Inflammatory macrophage (primary cell): ENCODE results near the gene PEAR1.
A peak's percentile ranks its signal among the peaks of the same experiment; 100 is the strongest.

Experiments
- DNase-seq, 2 donors: peaks; one replicate each; pipeline ENCODE4 v3.0.0-alpha.2; 2020 to 2022

PEAR1 gene

DNA sequence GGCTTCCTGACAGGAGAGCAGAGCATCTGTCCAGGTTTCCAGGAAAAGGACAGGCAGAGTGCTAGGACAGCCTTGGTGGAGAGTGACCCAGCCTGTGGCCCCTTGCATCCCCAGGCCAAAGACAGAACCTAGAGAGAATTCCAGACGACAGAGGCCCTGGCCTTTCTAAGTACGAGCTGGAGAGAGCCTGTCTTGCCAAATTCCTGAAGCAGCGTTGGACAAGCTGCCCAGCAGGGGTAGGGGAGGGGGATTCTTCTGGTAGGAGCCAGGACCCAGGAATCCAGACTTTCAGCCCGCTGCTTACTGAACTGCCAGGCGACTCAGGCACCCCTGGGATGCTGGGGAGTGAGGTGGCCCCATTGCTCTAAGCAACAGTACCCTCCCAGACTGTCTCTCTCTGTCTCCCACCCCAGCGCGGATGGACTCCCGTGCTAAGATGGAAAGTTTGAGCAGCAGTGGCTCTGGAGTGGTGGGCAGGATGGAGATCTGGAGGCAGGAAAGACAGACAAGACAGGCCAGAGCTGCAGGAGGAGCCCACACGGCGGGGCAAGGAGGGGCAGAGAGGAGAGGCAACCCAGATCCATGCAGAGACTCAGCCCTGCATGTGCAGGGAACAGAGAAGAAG is 8.8 kb upstream of the PEAR1 start:
- no peak for DNase-seq

DNA sequence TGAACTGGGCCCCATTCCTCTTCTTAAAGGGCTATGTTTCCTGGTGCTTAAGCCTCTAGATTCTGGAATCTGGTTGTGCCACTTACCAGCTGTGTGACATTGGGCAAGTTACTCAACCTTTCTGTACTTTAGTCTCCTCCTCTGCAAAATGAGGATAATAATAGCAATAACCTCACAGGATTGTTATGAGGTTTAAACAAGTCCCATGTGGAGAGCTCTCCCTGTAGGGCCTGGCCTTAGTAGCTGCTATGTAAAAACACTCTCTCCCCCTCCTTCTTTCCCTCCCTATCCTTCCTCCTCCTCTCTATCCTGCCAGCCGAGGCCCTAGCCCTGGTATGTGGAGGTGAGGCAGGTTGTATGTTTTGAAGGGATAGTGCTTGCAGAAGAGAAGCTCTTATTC is 8.2 kb upstream of the PEAR1 start:
- DNase-seq = no peak

DNA sequence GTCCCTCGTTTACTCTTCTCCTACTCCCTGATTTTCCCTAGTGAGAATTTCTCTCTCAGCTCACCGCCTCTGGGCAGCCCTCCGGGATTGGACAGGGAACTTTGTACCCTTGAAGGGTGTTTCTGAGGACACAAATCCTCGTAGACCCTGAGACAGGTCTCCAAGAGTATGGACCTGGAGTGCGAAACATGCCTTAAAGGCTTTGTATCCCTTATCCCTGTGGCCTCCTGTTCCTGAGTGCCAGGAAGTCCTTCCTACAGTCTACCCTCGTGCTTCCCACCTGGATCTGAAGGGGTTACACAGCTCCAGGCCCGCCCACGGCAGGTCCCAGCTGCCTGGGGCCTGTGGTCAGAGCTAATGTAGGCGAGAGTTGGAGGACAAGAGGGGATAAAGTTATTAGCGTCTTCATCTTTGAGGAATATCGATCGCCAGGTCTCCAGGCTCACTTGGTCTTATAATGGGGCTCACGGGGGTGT is 7.6 kb upstream of the PEAR1 start:
- DNase-seq = no peak

DNA sequence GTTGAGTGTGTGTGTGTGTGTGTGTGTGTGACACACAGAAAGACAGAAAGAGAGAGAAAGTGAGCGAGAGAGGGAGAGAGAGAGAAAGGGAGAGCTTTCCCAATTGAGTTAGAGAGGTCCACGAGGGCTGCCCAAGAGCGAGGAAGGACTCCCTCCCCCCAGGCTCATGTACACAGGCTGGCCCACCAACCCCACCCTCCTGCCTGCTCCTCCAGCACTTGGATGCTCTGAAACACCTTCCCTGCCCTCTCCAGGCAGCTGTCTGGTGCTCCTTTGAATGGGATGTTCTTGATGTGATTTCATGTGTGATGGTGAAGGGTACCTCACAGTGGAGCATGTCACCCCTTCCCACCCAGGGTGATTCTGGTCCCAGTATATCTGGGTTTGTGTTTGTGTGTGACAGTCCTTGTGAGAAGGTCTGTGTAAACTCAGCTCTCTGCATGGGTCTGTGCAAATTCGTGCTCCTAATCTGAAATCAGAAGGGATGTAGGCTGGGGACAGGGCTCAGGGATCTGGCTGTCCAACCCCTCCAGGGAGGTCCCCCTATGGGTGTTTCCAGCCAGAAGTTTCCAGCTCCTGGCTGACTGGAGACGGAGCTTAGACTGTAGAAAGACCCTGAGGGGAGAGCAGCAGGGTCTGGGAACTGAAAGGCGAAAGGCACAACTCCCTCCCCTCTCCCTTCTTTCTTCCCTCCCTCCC is 6.8 kb upstream of the PEAR1 start:
- DNase-seq = no peak

DNA sequence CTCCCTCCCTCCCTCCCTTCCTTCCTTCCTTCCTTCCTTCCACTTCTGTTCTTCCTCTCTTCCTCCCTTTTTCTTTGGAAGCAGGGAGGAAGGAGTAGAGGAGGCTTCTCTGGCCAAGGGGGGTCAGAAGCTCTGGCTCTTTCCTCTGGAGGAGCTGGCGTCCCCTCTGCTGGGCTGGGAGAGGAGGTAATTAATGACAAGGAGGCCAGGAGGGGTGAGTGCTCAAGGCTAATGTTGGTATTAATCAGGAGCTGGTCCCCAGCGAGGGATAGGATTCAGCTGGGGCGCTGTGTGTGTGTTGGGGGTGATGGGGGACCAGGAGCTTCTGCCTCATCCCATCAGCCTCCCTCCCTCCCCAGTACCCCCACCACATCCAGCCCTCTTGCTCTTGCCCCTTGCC is 6.2 kb upstream of the PEAR1 start:
- DNase-seq = no peak

DNA sequence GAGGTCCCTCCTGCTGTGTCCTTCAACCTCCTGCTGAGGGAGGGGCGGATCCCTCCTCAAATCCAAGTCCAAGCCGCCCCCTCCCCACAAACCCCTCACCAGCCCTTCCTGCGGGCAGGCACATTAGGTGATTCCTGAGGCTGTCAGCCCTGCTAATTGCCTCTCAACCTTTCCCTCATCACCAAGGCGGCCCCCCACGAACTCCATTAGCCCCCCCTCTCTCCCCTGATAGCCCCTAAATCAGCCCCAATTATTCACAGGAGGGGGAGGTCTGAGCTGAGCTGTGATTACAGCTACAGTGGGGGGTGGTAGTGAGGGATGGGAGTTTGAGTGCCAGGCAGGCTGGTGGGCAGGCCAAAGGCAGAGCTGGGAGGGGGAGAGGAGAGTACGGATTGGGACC is 5.8 kb upstream of the PEAR1 start:
- no peak for DNase-seq

DNA sequence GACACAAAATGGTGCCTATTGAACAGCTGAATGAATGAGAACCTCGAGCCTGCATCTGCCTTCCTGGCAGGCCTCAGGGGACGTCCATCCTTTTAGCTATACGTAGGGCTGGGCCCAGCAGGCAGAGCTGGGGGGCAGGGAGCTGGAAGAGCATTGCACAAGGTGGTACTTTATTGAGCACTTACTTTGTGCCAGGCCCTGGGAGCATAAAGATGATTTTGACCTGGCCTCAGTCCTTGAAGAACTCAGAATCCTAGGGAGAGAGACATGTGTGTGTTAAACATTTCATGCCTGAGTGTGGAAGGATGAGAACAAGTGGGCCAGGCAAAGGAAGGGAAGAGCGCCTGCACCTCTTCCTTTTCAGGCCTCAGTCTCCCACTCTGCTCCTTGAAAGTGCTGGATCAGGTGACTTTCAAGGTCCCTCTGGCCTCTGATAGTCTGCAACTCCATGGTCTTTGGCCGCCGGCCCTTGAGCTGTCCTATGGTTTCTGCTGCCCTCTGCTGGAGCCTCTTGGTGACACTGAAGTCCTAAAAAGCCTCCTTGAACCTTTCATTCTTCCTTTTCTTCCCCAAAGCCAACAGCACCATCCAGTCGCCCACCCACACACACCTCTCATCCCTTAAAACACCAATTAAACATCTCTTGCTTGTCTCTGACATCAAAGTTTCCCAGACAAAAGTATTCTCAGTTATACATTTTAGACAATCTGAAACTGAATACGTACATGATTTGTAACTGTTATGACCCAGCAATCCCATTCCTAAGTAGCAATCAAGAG is 3.5 kb upstream of the PEAR1 start:
- peak; percentile 64 to 77 for DNase-seq

DNA sequence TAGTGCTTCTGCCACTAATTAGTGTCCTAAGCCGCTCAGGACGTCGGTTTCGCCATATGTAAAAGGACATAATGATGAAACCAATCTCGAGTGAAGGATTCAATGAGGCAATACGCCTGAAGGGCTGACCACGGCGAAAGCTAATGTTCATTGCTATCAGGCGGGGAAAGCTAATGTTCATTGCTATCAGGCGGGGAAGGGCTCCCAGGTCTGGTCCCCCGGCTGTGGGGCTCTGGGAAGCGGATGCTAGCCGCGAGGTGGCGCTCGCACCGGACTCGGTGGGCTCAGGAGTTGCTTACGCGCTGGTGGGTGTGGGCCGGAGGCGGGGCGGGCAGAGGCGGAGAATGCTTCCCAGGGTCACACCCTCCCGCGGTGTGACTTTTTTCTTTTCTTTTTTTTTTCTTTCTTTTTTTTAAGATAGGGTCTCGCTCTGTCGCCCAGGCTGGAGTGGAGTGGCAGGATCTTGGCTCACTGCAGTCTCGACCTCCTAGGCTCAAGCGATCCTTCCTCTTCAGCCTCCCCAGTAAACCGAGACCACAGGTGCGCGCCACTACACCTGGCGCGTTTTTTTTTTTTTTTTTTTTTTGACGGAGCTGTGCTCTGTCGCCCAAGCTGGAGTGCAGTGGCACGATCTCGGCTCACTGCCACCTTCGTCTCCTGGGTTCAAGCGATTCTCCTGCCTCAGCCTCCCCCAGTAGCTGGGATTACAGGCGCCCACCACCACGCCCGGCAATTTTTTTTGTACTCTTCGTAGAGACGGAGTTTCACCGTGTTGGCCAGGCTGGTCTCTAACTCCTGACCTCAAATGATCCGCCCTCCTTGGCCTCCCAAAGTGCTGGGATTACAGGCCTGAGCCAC is 1.1 kb upstream of the PEAR1 start:
- DNase-seq = peak; percentile 85

DNA sequence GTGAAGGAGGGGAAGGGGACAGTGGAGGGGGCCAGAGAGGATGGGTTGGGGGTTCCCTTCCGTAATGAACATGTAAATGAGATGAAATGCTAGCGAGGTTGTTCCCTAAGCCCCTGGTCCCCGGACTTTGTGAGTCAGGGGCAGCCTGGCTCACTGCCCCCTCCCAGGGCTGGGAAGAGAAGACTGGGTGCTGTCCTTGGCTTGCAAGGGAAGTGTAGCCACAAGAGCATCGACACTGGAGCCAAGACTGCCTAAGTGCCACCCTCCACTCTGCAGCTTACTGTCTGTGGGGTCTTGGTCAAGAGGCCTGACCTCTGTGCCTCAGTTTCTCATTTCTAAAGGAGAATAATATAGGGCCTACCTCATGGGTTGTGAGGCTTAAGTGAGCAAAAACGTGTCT is 483 bp downstream of the PEAR1 start:
- DNase-seq = no peak

DNA sequence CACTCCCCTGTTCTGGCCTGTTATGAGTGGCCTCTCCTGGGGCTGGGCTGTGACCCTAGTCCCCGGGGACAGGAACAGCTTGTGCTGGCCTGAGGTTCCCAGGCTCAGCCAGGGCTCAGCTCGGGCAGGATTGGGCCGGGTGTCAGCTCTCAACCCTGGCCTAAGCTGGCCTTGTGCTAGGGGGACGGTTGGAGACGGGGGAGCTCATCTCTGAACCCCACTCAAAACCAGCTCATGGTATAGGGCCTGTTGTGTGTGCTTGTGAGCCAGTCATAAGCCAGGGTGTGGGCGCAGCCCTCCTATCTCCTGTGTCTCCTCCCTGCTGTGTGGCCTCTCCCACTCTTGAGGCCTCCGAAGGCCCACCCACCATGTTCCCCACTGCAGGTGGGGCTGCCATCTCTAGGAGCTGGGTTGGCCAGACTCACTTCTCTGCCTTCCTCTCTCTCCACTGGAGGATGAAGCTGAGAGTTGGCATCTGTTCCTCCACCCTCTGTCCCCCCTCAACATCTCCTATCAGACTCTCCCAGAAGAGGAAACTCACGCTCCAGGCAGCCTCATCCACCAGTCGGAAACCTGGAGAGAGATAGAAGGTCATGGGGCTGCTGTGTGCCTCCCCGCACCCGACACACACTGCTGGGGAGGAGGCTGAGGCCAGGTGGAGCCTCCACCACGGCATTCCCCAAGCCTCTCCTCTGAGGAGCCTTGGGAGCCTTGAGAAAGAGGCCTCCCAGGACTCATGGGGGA is 1.4 kb downstream of the PEAR1 start:
- no peak for DNase-seq

DNA sequence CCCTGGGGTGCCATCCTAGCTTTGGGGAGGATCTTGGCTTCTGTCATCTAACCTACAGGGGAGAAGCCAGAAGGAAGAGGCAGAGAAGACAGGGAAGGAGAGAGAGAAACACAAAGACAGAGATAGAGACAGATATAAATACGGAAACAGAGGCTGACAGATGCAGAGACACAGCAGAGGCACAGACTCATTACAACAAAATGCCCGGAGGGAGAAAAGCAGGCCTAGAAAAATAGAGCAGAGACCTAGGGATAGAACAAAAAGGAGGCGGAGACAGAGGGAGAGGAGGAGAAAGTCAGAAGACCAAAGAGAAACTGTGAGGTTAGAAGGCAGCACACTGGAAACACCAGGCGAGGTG is 1.9 kb downstream of the PEAR1 start:
- no peak for DNase-seq

DNA sequence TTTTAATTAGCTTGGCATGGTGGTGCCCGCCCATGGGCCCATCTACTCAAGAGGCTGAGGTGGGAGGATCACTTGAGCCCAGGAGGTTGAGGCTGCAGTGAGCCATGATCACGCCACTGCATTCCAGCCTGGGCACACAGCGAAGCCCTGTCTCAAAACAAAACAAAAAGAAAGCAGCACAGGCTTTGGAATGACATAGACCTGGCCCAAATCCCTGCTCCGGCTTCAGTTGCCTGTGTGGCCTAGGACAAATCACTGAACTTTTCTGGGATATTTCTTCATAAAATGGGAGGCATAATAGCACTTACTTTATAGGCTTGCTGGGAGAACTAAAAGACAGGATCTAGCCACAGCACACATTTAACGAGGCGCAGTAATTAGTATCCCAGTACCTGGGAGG is 2.4 kb downstream of the PEAR1 start:
- DNase-seq = no peak

DNA sequence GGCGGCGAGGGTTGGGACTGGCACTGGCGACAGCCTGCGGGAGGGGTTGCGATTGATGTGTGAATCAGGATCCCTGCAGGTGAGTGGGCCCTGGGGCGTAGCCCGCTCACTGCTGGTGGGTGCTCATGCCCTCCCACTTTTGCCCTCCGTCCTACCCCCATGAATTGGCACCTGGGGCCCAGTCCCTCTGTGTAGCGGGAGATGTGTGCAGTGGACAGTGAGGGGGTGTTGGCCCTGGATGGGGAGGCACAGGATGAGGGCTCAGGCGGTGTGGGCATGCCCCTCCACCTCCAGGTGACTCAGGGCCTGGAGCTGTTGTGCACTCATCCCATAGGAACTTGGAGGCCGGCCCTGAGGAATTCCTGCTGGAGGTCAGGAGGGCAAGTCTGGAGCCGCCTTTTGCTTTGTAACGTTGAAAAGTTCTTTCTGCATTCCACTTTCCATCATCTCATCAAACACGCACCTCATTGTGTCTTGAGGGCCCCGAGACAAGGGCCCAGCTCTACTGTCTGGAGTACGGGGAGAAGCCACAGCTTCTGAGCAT is 3.0 kb downstream of the PEAR1 start:
- DNase-seq = no peak

DNA sequence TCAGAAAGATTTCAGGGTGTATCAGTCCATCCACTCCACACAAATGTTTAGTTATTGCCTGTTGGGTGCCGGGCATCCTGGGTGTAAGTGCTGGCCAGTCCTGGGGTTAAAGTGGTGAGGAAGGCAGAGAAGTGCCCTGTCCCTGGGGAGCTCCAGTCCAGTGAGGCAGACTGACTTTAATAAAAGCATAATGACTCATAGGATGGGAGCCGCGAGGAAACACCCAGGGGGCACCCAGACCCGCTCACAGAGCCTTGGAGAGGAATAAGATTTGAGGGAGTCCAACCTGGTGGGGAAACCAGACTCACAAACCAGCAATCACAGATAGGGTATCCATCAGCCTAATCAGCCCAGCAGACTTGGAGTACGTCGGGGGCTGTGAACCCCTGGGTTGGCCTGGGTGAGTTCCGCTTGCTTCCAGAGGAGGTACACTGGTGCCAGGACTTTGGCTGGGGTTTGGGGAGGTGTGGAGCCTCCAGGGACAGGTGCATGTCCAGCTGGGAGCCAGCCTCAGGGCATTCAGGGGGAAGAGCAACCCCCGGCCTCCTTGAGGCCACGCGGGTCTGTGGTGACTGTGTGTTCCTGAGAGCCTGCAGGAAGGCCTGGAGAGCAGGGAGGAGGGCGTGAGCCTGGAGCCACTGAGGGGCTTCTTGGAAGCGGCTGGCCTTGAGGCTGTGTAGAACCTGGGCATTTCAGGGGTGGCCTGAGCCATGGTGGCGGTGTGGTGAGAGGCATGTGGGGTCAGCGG is 3.7 kb downstream of the PEAR1 start:
- DNase-seq = no peak

DNA sequence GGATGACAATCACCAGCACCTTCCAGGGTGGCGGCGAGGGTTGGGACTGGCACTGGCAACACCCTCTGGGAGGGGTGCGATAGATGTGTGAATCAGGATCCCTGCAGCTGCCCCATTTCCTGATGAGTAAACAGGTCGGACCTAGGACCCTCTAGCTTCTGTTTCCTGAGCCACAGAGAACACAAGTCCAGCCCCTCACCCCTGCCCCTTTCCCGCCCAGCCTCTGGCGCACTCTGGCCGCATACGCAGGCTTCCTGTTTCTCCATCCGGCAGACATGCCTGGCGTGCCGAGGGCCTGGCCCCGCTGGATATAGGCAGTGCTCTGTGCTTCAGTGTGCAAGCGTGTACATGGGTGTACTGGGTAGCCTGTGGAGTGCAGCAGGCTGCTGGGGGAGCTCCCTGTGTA is 4.6 kb downstream of the PEAR1 start:
- peak in 1 of 2 donors; percentile 30 for DNase-seq

DNA sequence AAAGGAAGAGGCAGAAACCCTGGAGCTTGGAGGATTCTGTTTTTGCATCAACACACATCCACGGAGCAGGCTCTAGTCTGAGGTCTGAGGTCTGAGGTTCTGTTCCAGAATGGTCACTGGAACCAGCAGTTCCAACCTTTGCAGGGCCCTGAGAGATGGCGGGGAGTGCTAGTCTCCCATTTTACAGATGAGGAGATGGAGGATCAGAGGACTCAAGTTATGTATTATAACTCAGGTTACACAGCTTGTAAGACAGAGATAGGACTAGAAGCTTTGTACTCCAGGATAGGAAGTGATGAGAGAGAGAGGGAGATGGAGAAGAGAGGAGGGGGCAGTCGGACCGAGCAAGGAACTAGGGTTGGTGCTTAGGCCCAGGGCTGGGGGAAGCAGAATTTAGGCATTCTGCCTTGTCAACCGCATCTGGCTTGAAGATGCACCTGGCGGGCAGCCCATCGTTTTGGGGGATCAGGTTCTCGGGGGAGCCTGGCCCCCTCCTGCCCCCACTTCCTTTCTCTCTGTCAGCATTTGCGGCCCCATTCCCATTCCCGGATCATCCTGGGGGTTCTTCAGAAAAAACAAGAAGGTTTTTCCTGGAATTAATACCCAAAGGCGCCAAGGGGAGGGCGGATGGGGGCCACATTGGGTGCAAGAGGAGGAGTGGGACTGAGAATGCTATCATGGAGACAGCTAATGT is 5.6 kb downstream of the PEAR1 start:
- DNase-seq = no peak

DNA sequence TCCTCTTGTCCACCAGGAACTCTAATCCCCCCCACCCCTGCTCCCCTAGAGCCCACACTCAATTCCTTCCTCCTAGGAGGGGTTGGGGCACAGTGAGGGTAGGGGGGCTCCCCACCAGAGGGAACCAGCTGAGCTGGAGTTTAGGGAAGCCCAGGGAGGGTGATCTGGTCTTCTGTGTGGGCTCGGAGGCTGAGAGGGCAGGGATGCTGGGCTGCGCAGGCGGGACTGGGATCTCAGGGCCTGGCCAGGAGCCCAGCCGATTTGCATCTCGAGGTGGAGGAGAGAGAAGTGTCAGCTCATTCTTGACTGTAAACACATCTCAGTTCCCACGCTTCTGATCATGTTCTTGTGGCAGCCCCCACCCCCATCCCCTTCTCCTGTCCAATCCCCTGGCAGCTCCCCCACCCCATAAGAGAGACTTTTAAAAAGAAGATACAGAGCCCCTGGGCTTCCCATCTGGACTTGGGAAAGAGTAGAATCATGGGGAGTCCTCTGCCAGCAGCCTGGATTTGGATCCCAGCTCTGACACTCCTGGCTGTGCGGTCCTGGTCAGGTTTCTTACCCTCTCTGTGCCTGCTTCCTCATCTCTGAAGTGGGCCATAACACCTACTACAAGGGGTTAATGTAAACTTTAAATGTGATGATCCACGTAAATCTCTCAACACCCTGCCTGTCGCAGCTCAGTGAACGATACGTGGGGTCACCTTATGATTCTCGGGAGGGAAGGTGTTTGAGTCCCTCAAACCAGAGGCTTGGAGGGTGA is 6.6 kb downstream of the PEAR1 start:
- DNase-seq = peak in 1 of 2 donors; percentile 23

DNA sequence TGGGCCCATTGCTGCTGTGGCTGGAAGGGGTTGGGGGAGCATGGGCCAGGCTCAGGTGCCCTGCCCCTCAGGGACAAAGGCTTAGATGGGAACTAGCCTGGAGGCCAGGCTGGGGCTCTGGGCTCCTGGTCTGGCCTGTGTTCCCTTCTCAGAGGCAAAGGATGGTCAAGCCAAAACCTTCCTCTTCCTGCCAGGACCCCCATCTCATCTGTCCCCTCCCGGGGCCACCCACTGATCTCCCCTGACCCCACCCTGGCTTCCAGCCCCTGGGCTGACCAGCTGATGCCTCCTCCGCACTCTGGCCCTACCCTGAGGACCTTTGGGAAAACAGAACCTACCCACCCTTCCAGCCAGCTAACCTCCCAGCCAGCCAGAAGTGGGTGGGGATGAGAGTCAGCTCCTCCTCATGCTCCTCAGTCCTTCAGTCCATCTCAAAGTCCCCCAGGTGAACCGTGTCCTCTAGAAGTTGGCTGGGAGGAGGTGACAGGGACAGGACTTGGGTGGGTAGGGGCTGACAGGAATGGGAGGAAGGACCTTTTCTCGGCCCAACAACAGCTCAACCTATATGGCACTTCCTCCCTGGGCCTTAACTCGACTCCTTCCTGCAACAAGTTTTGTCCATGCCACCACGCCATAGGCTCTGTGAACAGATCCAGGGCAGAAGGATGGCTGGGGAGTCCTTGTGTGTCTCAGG is 7.5 kb downstream of the PEAR1 start:
- DNase-seq = no peak

DNA sequence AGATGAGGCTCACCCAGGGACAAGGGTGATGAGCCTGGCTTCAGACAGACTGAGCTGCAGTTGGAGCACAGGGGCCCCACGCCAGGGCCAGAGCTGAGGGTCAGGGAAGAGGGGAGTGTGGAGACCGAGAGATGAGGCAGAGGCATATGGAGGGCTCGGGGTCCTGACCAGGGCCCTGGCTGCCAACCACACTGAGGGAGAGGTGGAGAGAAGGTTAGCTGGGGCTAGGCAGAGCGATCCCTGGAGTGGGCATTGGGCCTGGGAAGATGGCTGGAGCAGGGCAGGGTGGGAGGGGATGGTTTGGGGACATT is 8.0 kb downstream of the PEAR1 start:
- no peak for DNase-seq
